Natural killer cell (primary cell): ENCODE data around the gene IL17RD. TPM values are rescaled to one million over a fixed set of nuclear protein-coding genes. Genes with fewer than 3 reads are reported as not detected.

Source experiments
- ATAC-seq, 3 donors: fragments of 150-1000 bp in 2 of 3; fragments of 200-7000 bp in 1 of 3; cut with Tn5 transposase; 1 replicate in 1 of 3; 2 replicates in 2 of 3; pipeline ENCODE4 v1.10.0; 2021; ENCODE audit warnings: mild to moderate bottlenecking in 2 of 3, moderate library complexity in 2 of 3
- DNase-seq, 2 donors: peaks; one replicate each; pipeline versions ENCODE4 v3.0.0 to v3.0.0-alpha.2; 2013 to 2021; ENCODE audit warnings: mixed read lengths in 1 of 2
- H3K27ac ChIP-seq: one replicate; pipeline ENCODE4 v1.5.1; 2013; ENCODE audit warnings: mild to moderate bottlenecking, low read length
- H3K27me3 ChIP-seq: one replicate; pipeline ENCODE4 v1.6.1; 2013; ENCODE audit warnings: low read length; ENCODE audit not compliant: control insufficient read depth, insufficient read depth
- H3K36me3 ChIP-seq: one replicate; pipeline ENCODE4 v1.6.1; 2013; ENCODE audit warnings: low read length; ENCODE audit not compliant: control insufficient read depth, insufficient read depth
- H3K4me1 ChIP-seq: one replicate; pipeline ENCODE4 v1.6.1; 2013; ENCODE audit warnings: low read length; ENCODE audit not compliant: control insufficient read depth, insufficient read depth
- H3K4me3 ChIP-seq: one replicate; pipeline ENCODE4 v1.5.1; 2013; ENCODE audit warnings: low read length
- H3K9me3 ChIP-seq: one replicate; pipeline ENCODE4 v1.6.1; 2013; ENCODE audit warnings: low read length; ENCODE audit not compliant: control insufficient read depth, insufficient read depth
- H3K27ac Mint-ChIP-seq, 2 donors: one replicate each; pipeline ENCODE4 v1.8.0; 2022; ENCODE audit warnings: mild to moderate bottlenecking in 2 of 2, mixed read lengths in 2 of 2, moderate library complexity in 1 of 2
- H3K27me3 Mint-ChIP-seq, 2 donors: one replicate each; pipeline ENCODE4 v1.8.0; 2022; ENCODE audit warnings: low read depth in 2 of 2, mixed read lengths in 2 of 2
- H3K36me3 Mint-ChIP-seq: one replicate; pipeline ENCODE4 v1.8.0; 2022; ENCODE audit warnings: mixed read lengths
- H3K4me1 Mint-ChIP-seq, 2 donors: one replicate each; pipeline ENCODE4 v1.8.0; 2022; ENCODE audit warnings: mixed read lengths in 2 of 2
- H3K4me3 Mint-ChIP-seq: one replicate; pipeline ENCODE4 v1.8.0; 2022; ENCODE audit warnings: mild to moderate bottlenecking, moderate library complexity, mixed read lengths
- H3K9me3 Mint-ChIP-seq, 2 donors: one replicate each; pipeline ENCODE4 v1.8.0; 2022; ENCODE audit warnings: mixed read lengths in 2 of 2
- CTCF ChIP-seq: fragments of 200-600 bp; IDR thresholded peaks from one replicate; pipeline ENCODE4 v1.8.0; 2022; ENCODE audit warnings: antibody characterized with exemption
- WGBS: methylation state at CpG from one replicate; pipeline ENCODE4 v1.1.7; 2013; ENCODE audit warnings: missing lambda C conversion rate; ENCODE audit not compliant: insufficient coverage; 5-methylcytosine and 5-hydroxymethylcytosine counted together
- intact Hi-C: fragments of 100-400 bp; cut with micrococcal nuclease; formaldehyde crosslinking; loops from one replicate; pipeline ENCODE4 v1.14.2; 2022
- total RNA-seq, 4 donors: library from RNA; stranded (reverse); fragments of 120-200 nt in 1 of 4; gene quantifications; one replicate each; pipeline versions ENCODE4 v1.2.3 to v1.2.4, GENCODE V29; 2013 to 2022

The IL17RD gene
- total RNA-seq, 3 donors from 2014 or later (not counting 1 experiment from before 2014, with no cell fraction given): 0.05 to 0.08 TPM; not detected in 1

GRCh38 chr3:57057351-57057750 lies 107.8 kb downstream of the IL17RD start:
- H3K4me1 Mint-ChIP-seq: peaks cover 0 to 5% of the 10 kb centered on the region in 2 donors
- H3K27ac Mint-ChIP-seq: no peak overlapping the region
- H3K27me3 Mint-ChIP-seq: peaks cover 0 to 3% of the 10 kb centered on the region in 2 donors
- H3K9me3 Mint-ChIP-seq: no peaks in the 10 kb centered on the region
- intact Hi-C loops: no loop called here
- ATAC-seq: no peak
- no peaks in the 10 kb centered on the region for H3K27me3 ChIP-seq
- no peak for DNase-seq
- H3K9me3 ChIP-seq: no peaks in the 10 kb centered on the region
- no peaks in the 10 kb centered on the region for H3K36me3 ChIP-seq
- 71% methylated on average over 5 of the region's 6 CpGs for WGBS
- no peak overlapping the region for H3K4me3 ChIP-seq
- no peak overlapping the region for H3K4me3 Mint-ChIP-seq
- no peak for TF ChIP-seq CTCF
- H3K4me1 ChIP-seq: no peaks in the 10 kb centered on the region
- H3K36me3 Mint-ChIP-seq: no peaks in the 10 kb centered on the region
- no peak overlapping the region for H3K27ac ChIP-seq

DNA sequence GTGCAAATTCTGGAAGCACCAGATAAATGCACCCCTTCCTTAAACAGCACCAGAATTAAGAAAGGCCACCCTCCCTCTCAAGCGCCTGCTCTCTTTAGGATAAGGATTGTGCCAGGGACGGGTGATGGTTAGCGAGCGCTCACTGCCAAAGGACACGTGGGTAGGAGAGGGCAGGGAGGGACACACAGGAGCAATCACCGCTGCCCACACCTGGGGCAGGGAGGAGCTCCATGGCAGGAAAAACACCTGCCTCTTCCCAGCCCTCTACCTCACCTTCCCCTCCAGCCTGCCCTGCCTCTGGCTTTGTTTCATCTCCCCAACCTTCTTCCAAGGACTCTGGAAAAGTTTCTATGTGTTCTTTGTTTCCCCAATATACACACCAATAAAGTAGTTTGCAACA lies 112.0 kb downstream of the IL17RD start:
- no peak for DNase-seq
- no peak overlapping the region for H3K27ac Mint-ChIP-seq
- H3K4me1 Mint-ChIP-seq: peaks cover 0 to 5% of the 10 kb centered on the region in 2 donors
- H3K4me1 ChIP-seq: no peaks in the 10 kb centered on the region
- H3K27ac ChIP-seq: no peak overlapping the region
- no peaks in the 10 kb centered on the region for H3K36me3 Mint-ChIP-seq
- H3K4me3 ChIP-seq: no peak overlapping the region
- ATAC-seq: no peak
- intact Hi-C loops: no loop called here
- TF ChIP-seq CTCF: no peak
- H3K27me3 ChIP-seq: no peaks in the 10 kb centered on the region
- H3K9me3 ChIP-seq: no peaks in the 10 kb centered on the region
- no peak overlapping the region for H3K4me3 Mint-ChIP-seq
- H3K9me3 Mint-ChIP-seq: no peaks in the 10 kb centered on the region
- WGBS: 91% methylated on average over 6 of the region's 6 CpGs
- H3K27me3 Mint-ChIP-seq: peaks cover 0 to 9% of the 10 kb centered on the region in 2 donors
- H3K36me3 ChIP-seq: no peaks in the 10 kb centered on the region

- Mint-ChIP-seq H3K9me3 (no peaks in the 10 kb centered on the region), H3K4me1 (peaks cover 0 to 5% of the 10 kb centered on the region in 2 donors), H3K4me3 (no peak overlapping the region), H3K36me3 (no peaks in the 10 kb centered on the region), H3K27ac (no peak overlapping the region), H3K27me3 (peaks cover 0 to 12% of the 10 kb centered on the region in 2 donors)
- no peaks in the 10 kb centered on the region for H3K4me1 ChIP-seq
- no peak overlapping the region for H3K27ac ChIP-seq
- ATAC-seq (no peak), DNase-seq (no peak)
- TF ChIP-seq CTCF: no peak
- no peaks in the 10 kb centered on the region for H3K27me3 ChIP-seq
- intact Hi-C loops: no loop called here
- WGBS: 89% methylated on average over 5 of the region's 5 CpGs
- no peaks in the 10 kb centered on the region for H3K9me3 ChIP-seq
- no peaks in the 10 kb centered on the region for H3K36me3 ChIP-seq
- H3K4me3 ChIP-seq: no peak overlapping the region
These were observed 112.5 kb downstream of the IL17RD start for GRCh38 chr3:57052662-57053061.

DNA sequence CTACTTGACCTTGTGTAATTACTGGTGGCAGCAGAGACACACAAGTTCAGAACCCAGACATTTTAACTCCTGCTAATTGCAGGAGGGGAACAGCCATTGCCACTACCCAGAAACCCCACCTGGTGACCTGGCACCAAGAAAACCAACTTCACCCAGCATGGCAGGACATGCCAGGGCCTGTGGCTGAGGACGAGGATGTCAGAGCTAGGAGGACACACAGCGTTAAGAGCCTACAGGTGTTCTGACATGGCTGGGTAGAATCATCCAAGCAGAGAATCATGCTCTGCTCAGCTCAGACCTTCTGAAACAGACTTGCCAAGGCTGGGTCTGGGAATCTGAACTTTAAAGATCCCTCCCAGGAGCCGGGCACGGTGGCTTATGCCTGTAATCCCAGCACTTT lies 116.4 kb downstream of the IL17RD start:
- Histone ChIP-seq H3K27ac (no peak overlapping the region), H3K36me3 (no peaks in the 10 kb centered on the region), H3K4me1 (no peaks in the 10 kb centered on the region), H3K4me3 (no peak overlapping the region), H3K9me3 (no peaks in the 10 kb centered on the region), H3K27me3 (no peaks in the 10 kb centered on the region)
- intact Hi-C loops: no loop called here
- H3K4me3 Mint-ChIP-seq: no peak overlapping the region
- no peaks in the 10 kb centered on the region for H3K4me1 Mint-ChIP-seq
- no peak for TF ChIP-seq CTCF
- H3K36me3 Mint-ChIP-seq: no peaks in the 10 kb centered on the region
- no peak overlapping the region for H3K27ac Mint-ChIP-seq
- DNase-seq (no peak), ATAC-seq (no peak)
- peaks cover 0 to 19% of the 10 kb centered on the region in 2 donors for H3K27me3 Mint-ChIP-seq
- 64% methylated on average over 4 of the region's 4 CpGs for WGBS
- no peaks in the 10 kb centered on the region for H3K9me3 Mint-ChIP-seq
